Lower leg skin (tissue), 4 donors: ENCODE measurements around the gene NR4A1. TPM values are rescaled to one million over a fixed set of nuclear protein-coding genes. Genes with fewer than 3 reads are reported as not detected.

Source experiments
- DNase-seq, 2 donors: peaks; one replicate each; pipeline ENCODE4 v3.0.0-alpha.2; 2019; ENCODE audit warnings: low spot score in 2 of 2
- H3K4me3 ChIP-seq: fragments of 200-600 bp; sonication (generic); 2 replicates; pipeline ENCODE4 v1.5.1; 2017; ENCODE audit warnings: mild to moderate bottlenecking, low read depth; ENCODE audit not compliant: poor library complexity, severe bottlenecking
- CTCF ChIP-seq, 3 donors: fragments of 450-650 bp; IDR thresholded peaks; one replicate each; pipeline ENCODE4 v1.5.1; 2016; ENCODE audit warnings: antibody characterized with exemption in 3 of 3, mild to moderate bottlenecking in 3 of 3, moderate library complexity in 2 of 3
- POLR2A ChIP-seq, 2 donors: fragments of 450-650 bp; IDR thresholded peaks; one replicate each; pipeline ENCODE4 v1.6.1; 2016 to 2017; ENCODE audit warnings: antibody characterized with exemption in 2 of 2, mild to moderate bottlenecking in 1 of 2, moderate library complexity in 1 of 2
- WGBS, 2 donors: methylation state at CpG; one replicate each; pipeline ENCODE4 v1.1.5; 2018; 5-methylcytosine and 5-hydroxymethylcytosine counted together
- intact Hi-C: fragments of 100-400 bp; cut with DNase I; formaldehyde crosslinking; loops from one replicate; pipeline ENCODE4 v1.15.0; 2023; ENCODE audit warnings: low total_unique reads
- total RNA-seq, 4 donors: library from RNA; depleted of rRNA; stranded (reverse); fragments of >200 nt; gene quantifications; one replicate each; pipeline ENCODE4 v1.1.0, GENCODE V29; 2016

Gene NR4A1
- total RNA-seq, 4 donors from 2014 or later, result 28.7 to 121 (median 105) TPM

- no peak for DNase-seq
- 56 to 59% methylated on average over 10 of the region's 10 CpGs for WGBS, 2 donors
- intact Hi-C loops, result no loop called here
- H3K4me3 ChIP-seq, result no peak overlapping the region
- TF ChIP-seq POLR2A (IDR thresholded peaks at IDR 0.05) (no peak), CTCF (IDR thresholded peaks at IDR 0.05) (no peak)
Observed at GRCh38 chr12:52015532-52016041, 35.7 kb upstream of the NR4A1 start.

DNA sequence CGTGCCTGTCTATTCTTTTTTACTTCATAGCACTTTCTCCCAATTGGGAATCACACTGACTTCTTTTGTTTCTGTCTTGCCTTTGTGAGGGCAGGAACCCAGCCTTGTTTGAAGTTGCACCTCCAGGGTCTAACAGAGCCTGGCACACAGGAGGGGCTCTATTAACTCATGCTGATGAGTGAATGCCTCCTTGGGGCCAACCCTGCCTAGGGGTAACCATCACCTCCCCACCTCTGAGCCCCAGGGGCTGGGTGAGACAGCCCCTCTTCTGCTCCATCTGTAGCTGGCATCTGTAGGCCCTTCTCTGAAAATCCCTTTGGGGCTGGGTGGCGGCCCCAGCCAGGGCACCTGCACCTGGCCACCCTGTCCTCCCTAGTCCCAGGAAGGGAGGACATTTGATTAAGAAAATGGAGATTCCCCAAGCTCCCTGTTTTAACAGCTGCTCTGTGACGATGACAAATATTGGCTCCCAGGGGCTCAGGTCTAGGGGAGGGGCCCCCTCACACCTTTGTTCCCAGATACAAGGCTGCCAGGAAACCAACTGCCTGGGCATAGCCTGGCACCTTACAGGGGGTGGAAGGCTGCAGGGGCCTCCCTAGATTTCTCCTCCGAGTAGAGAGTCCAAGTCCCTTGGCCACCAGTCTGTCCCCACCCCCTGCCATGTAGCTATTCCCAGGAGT, 32.7 kb upstream of the NR4A1 start:
- no peak overlapping the region for H3K4me3 ChIP-seq
- intact Hi-C loops, result no loop called here
- TF ChIP-seq POLR2A (IDR thresholded peaks at IDR 0.05) (no peak), CTCF (IDR thresholded peaks at IDR 0.05) (no peak)
- 75 to 77% methylated on average over 4 of the region's 4 CpGs for WGBS, 2 donors
- no peak for DNase-seq

- intact Hi-C loops, result no loop called here
- WGBS, 2 donors, result 74 to 81% methylated on average over 11 to 12 of the region's 13 CpGs
- DNase-seq, result no peak
- H3K4me3 ChIP-seq, result no peak overlapping the region
- TF ChIP-seq POLR2A (IDR thresholded peaks at IDR 0.05) (no peak), CTCF (IDR thresholded peaks at IDR 0.05) (no peak)
Observed at GRCh38 chr12:52019113-52019770, 32.0 kb upstream of the NR4A1 start.

DNA sequence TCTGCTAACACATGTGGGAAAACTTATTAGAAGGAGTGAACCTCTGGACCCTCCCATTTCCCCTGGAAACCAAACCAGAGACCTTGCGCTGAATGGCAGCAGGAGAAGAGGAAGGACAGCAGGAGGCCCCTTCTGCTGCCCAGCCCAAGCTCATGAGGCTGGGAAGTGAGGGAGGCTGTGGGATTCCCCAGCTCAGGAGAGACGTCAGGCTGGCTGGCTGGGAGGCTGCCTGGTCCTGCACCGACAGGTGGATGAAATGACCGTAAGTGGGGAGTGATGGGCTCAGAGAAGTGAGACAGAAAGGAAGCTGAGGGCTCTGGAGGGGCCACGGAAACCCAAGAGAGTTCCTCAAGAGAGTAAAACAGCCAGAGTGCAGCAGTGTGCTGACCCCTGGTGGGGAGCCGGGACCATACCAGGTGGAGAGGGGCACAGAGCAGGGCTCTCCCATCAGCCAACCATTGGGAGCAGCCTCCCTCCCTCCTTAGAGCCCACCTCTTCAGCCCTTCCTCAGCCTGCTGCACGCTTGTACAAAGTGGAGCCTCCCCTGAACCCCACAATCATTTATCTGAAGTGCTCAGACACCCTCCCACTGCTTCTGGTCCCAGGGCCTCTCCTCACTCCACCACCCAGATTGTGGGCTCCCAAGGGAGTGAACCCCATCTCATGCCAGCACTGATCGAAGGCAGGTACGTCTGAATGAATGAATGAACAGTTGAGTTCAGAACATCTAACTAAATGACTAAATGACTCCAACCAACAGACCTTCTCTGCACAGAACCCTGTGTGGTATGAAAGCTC, 30.5 kb upstream of the NR4A1 start:
- DNase-seq, result peak in 1 of 2 donors; percentile 89
- intact Hi-C loops, result no loop called here
- TF ChIP-seq CTCF (IDR thresholded peaks at IDR 0.05) (no peak), POLR2A (IDR thresholded peaks at IDR 0.05) (no peak)
- 45 to 46% methylated on average over 9 of the region's 9 CpGs for WGBS, 2 donors
- H3K4me3 ChIP-seq, result no peak overlapping the region

DNA sequence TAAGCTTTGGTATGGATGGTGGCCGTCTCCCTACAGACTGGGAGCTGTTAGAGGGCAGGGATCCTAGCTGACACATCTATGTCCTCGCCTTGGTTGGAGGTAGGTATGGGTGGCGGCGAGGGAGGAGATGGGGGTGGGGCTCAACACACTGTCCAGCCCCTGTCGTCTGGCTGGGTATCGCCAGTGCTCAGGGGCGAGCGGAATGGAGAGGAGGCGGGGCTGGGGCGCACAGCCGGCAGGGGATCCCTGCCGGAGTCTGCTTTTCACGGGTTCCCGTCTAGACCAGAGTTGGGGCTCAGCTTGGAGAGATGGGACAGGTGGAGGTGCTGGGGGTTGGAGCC, 28.4 kb upstream of the NR4A1 start:
- TF ChIP-seq CTCF (IDR thresholded peaks at IDR 0.05) (no peak), POLR2A (IDR thresholded peaks at IDR 0.05) (no peak)
- intact Hi-C loops, result no loop called here
- 21 to 32% methylated on average over 14 of the region's 14 CpGs for WGBS, 2 donors
- peak in 1 of 2 donors; percentile 86 for DNase-seq
- H3K4me3 ChIP-seq, result peak overlapping the region; percentile 22
